GM21515 (cell line): ENCODE data around the gene ARHGAP44.
"Not testable (repeated sequence)": the region's sequence is repeated elsewhere in the genome, so short reads cannot be mapped to it uniquely, and the experiment has no call there.

Experiments used
- ATAC-seq: cut with Tn5 transposase; IDR thresholded peaks from one replicate; pipeline ENCODE4 v1.9.1; 2021; ENCODE audit not compliant: unreplicated experiment

Gene ARHGAP44

GRCh38 chr17:12959441-12959840, 170.1 kb downstream of the ARHGAP44 start:
- ATAC-seq = no peak

GRCh38 chr17:12961655-12962054, 172.4 kb downstream of the ARHGAP44 start:
- ATAC-seq = no peak

- no peak for ATAC-seq
Measured at GRCh38 chr17:12963505-12963904, 174.2 kb downstream of the ARHGAP44 start.

GRCh38 chr17:12964162-12964561, 174.9 kb downstream of the ARHGAP44 start:
- no peak for ATAC-seq

- no peak for ATAC-seq
Measured at GRCh38 chr17:12964840-12965239, 175.5 kb downstream of the ARHGAP44 start.

- ATAC-seq = no peak
Measured at GRCh38 chr17:12965988-12966387, 176.7 kb downstream of the ARHGAP44 start.

GRCh38 chr17:12966413-12966812, 177.1 kb downstream of the ARHGAP44 start:
- no peak for ATAC-seq

- ATAC-seq = no peak
Measured at GRCh38 chr17:12967962-12968361, 178.7 kb downstream of the ARHGAP44 start.

GRCh38 chr17:12973496-12974004, 184.3 kb downstream of the ARHGAP44 start:
- ATAC-seq = no peak

GRCh38 chr17:12974005-12974531, 184.8 kb downstream of the ARHGAP44 start:
- ATAC-seq = no peak

- ATAC-seq = no peak
Measured at GRCh38 chr17:12977008-12977751, 187.9 kb downstream of the ARHGAP44 start.

- not testable (repeated sequence) for ATAC-seq
Measured at GRCh38 chr17:12978787-12979186, 189.5 kb downstream of the ARHGAP44 start.

- no peak for ATAC-seq
Measured at GRCh38 chr17:12979246-12979645, 189.9 kb downstream of the ARHGAP44 start.

- ATAC-seq = no peak
Measured at GRCh38 chr17:12979826-12980500, 190.7 kb downstream of the ARHGAP44 start.

GRCh38 chr17:12982224-12982623, 192.9 kb downstream of the ARHGAP44 start:
- ATAC-seq = no peak

- ATAC-seq = no peak
Measured at GRCh38 chr17:12983991-12984884, 194.9 kb downstream of the ARHGAP44 start.

- ATAC-seq = no peak
Measured at GRCh38 chr17:12985431-12986293, 196.4 kb downstream of the ARHGAP44 start.

- no peak for ATAC-seq
Measured at GRCh38 chr17:12987120-12987519, 197.8 kb downstream of the ARHGAP44 start.

- ATAC-seq = no peak
Measured at GRCh38 chr17:12990041-12990808, 200.9 kb downstream of the ARHGAP44 start.
